MCF 10A (cell line): Measurements from ENCODE around the gene SH3PXD2B. TPM values are rescaled to one million over a fixed set of nuclear protein-coding genes. Genes with fewer than 3 reads are reported as not detected.

ENCODE experiments used
- BruUV-seq: library from RNA; stranded (reverse); fragments of 400-500 nt; replicated peaks from 2 replicates; lab custom pipeline; 2021; lab: Mats Ljungman, UMichigan
- CTCF ChIA-PET: fragments of 300-600 bp; sonication (Branson Sonifier 250); formaldehyde crosslinking; extraction: SDS; loops from one replicate; lab custom pipeline; 2021; ENCODE audit warnings: antibody characterized with exemption, inconsistent platforms; lab: Yijun Ruan, JAX
- POLR2A ChIA-PET: fragments of 300-600, 350-650 bp; sonication (Branson Sonifier 250); formaldehyde crosslinking; extraction: SDS; loops from one replicate; lab custom pipeline; 2020; ENCODE audit warnings: antibody characterized with exemption, inconsistent platforms; lab: Yijun Ruan, JAX
- DNase-seq: peaks from one replicate; pipeline ENCODE4 v3.0.0-alpha.2; 2018; ENCODE audit not compliant: unreplicated experiment
- H3K27ac Mint-ChIP-seq: one replicate; pipeline ENCODE4 v1.8.0; 2022; ENCODE audit warnings: mild to moderate bottlenecking, low read depth, mixed read lengths; ENCODE audit not compliant: unreplicated experiment
- H3K27me3 Mint-ChIP-seq: one replicate; pipeline ENCODE4 v1.8.0; 2022; ENCODE audit warnings: mixed read lengths; ENCODE audit not compliant: insufficient read depth, unreplicated experiment
- H3K36me3 Mint-ChIP-seq: one replicate; pipeline ENCODE4 v1.8.0; 2022; ENCODE audit warnings: mild to moderate bottlenecking, moderate library complexity, mixed read lengths; ENCODE audit not compliant: insufficient read depth, unreplicated experiment
- H3K4me1 Mint-ChIP-seq: one replicate; pipeline ENCODE4 v1.8.0; 2022; ENCODE audit warnings: mixed read lengths; ENCODE audit not compliant: insufficient read depth, unreplicated experiment
- H3K4me3 Mint-ChIP-seq: one replicate; pipeline ENCODE4 v1.8.0; 2022; ENCODE audit warnings: mild to moderate bottlenecking, moderate library complexity, mixed read lengths; ENCODE audit not compliant: unreplicated experiment
- H3K9me3 Mint-ChIP-seq: one replicate; pipeline ENCODE4 v1.8.0; 2022; ENCODE audit warnings: mixed read lengths; ENCODE audit not compliant: unreplicated experiment
- CTCF ChIP-seq: fragments of 200-600 bp; IDR thresholded peaks from one replicate; pipeline ENCODE4 v1.8.0; 2022; ENCODE audit warnings: antibody characterized with exemption, mild to moderate bottlenecking; ENCODE audit not compliant: unreplicated experiment
- intact Hi-C: fragments of 100-400 bp; cut with micrococcal nuclease; formaldehyde crosslinking; loops from 2 replicates; pipeline ENCODE4 v1.14.1; 2022
- total RNA-seq: library from RNA; stranded (reverse); gene quantifications from 2 replicates; pipeline ENCODE4 v1.2.3, GENCODE V29; 2022

SH3PXD2B gene
- total RNA-seq, 1 experiment from 2014 or later = 34.1 TPM

GRCh38 chr5:172433513-172433912, 20.8 kb downstream of the SH3PXD2B start:
- ChIA-PET POLR2A (interaction anchor here (0.5 to 2.4 kb wide), 3 partner anchors 10 to 234 kb away, joined by 3 to 10 read pairs (median 4); no protein-coding TSS in a partner anchor), CTCF (interaction anchor here (1.5 to 16.1 kb wide), 2 partner anchors 13 to 18 kb away, joined by 4 to 147 read pairs; no protein-coding TSS in a partner anchor)
- peaks cover 8% of the 10 kb centered on the region for H3K36me3 Mint-ChIP-seq
- H3K9me3 Mint-ChIP-seq = no peaks in the 10 kb centered on the region
- H3K27me3 Mint-ChIP-seq = no peaks in the 10 kb centered on the region
- H3K4me1 Mint-ChIP-seq = peaks cover 35% of the 10 kb centered on the region
- DNase-seq = no peak
- no TSS peak for BruUV-seq
- no peak for TF ChIP-seq CTCF
- H3K4me3 Mint-ChIP-seq = no peak overlapping the region
- intact Hi-C loops = no loop called here
- no peak overlapping the region for H3K27ac Mint-ChIP-seq

- H3K9me3 Mint-ChIP-seq = no peaks in the 10 kb centered on the region
- no TSS peak for BruUV-seq
- DNase-seq = no peak
- no peak overlapping the region for H3K27ac Mint-ChIP-seq
- ChIA-PET POLR2A (interaction anchor here (1.3 to 2.3 kb wide), 2 partner anchors 9 to 11 kb away, joined by 4 to 7 read pairs; no protein-coding TSS in a partner anchor), CTCF (interaction anchor here (16.1 kb wide), 1 partner anchor 18 kb away, joined by 147 read pairs; no protein-coding TSS in a partner anchor)
- no peak overlapping the region for H3K4me3 Mint-ChIP-seq
- peaks cover 11% of the 10 kb centered on the region for H3K36me3 Mint-ChIP-seq
- no peaks in the 10 kb centered on the region for H3K27me3 Mint-ChIP-seq
- peaks cover 33% of the 10 kb centered on the region for H3K4me1 Mint-ChIP-seq
- TF ChIP-seq CTCF = no peak
- intact Hi-C loops = no loop called here
Observed at GRCh38 chr5:172433071-172433470, 21.3 kb downstream of the SH3PXD2B start.

GRCh38 chr5:172430354-172430753, 24.0 kb downstream of the SH3PXD2B start:
- DNase-seq = no peak
- POLR2A ChIA-PET = no interaction called here
- BruUV-seq = no TSS peak
- Mint-ChIP-seq H3K27ac (no peak overlapping the region), H3K4me1 (peaks cover 18% of the 10 kb centered on the region), H3K9me3 (no peaks in the 10 kb centered on the region), H3K4me3 (no peak overlapping the region), H3K27me3 (no peaks in the 10 kb centered on the region), H3K36me3 (peaks cover 27% of the 10 kb centered on the region)
- CTCF ChIA-PET = interaction anchor here (0.5 to 16.1 kb wide), 2 partner anchors 9 to 21 kb away, joined by 5 to 147 read pairs; no protein-coding TSS in a partner anchor
- no peak for TF ChIP-seq CTCF
- intact Hi-C loops = no loop called here

GRCh38 chr5:172429201-172429940, 25.0 kb downstream of the SH3PXD2B start:
- Mint-ChIP-seq H3K36me3 (peaks cover 35% of the 10 kb centered on the region), H3K27me3 (no peaks in the 10 kb centered on the region), H3K4me3 (no peak overlapping the region), H3K27ac (peak overlapping the region; percentile 20), H3K4me1 (peaks cover 18% of the 10 kb centered on the region), H3K9me3 (no peaks in the 10 kb centered on the region)
- ChIA-PET CTCF (interaction anchor here (0.5 to 16.1 kb wide), 2 partner anchors 22 to 319 kb away, joined by 3 to 147 read pairs; no protein-coding TSS in a partner anchor), POLR2A (interaction anchor here (0.5 to 1.1 kb wide), 2 partner anchors 15 to 482 kb away, joined by 3 read pairs; no protein-coding TSS in a partner anchor)
- DNase-seq = peak; percentile 52
- intact Hi-C loops = no loop called here
- TF ChIP-seq CTCF = no peak
- no TSS peak for BruUV-seq
